NOMO-1 treated with DMSO at 0.1 percent for 48 hours (cell line): ENCODE measurements around the gene APC.
"Not testable (repeated sequence)": the region's sequence is repeated elsewhere in the genome, so short reads cannot be mapped to it uniquely, and the experiment has no call there.

Experiments
- DNase-seq: peaks from one replicate; lab custom pipeline; 2025; ENCODE audit not compliant: unreplicated experiment; lab: John Stamatoyannopoulos, UW

Gene APC

GRCh38 chr5:112713206-112713605, 24.5 kb upstream of the APC start:
- no peak for DNase-seq

GRCh38 chr5:112716895-112717294, 20.8 kb upstream of the APC start:
- DNase-seq, result not testable (repeated sequence)

GRCh38 chr5:112717506-112718082, 20.1 kb upstream of the APC start:
- no peak for DNase-seq

GRCh38 chr5:112718344-112718743, 19.3 kb upstream of the APC start:
- no peak for DNase-seq

GRCh38 chr5:112720576-112720975, 17.1 kb upstream of the APC start:
- no peak for DNase-seq

GRCh38 chr5:112724901-112725300, 12.8 kb upstream of the APC start:
- no peak for DNase-seq

- no peak for DNase-seq
Measured at GRCh38 chr5:112729630-112730029, 8.1 kb upstream of the APC start.

- no peak for DNase-seq
Measured at GRCh38 chr5:112732131-112732530, 5.6 kb upstream of the APC start.

- no peak for DNase-seq
Measured at GRCh38 chr5:112733586-112733985, 4.1 kb upstream of the APC start.

GRCh38 chr5:112734597-112734996, 3.1 kb upstream of the APC start:
- no peak for DNase-seq

GRCh38 chr5:112735702-112736101, 2.0 kb upstream of the APC start:
- DNase-seq, result no peak

GRCh38 chr5:112737070-112737462, 619 bp upstream of the APC start:
- peak; percentile 44 for DNase-seq

- no peak for DNase-seq
Measured at GRCh38 chr5:112738191-112738560, 491 bp downstream of the APC start.

- no peak for DNase-seq
Measured at GRCh38 chr5:112742424-112742823, 4.7 kb downstream of the APC start.

GRCh38 chr5:112743631-112744030, 5.9 kb downstream of the APC start:
- DNase-seq, result no peak

- DNase-seq, result no peak
Measured at GRCh38 chr5:112752335-112752734, 14.7 kb downstream of the APC start.

GRCh38 chr5:112755703-112756102, 18.0 kb downstream of the APC start:
- DNase-seq, result no peak

GRCh38 chr5:112757468-112758208, 20.0 kb downstream of the APC start:
- DNase-seq, result peak; percentile 65

GRCh38 chr5:112758676-112759075, 21.0 kb downstream of the APC start:
- DNase-seq, result no peak

GRCh38 chr5:112762113-112762810, 24.6 kb downstream of the APC start:
- DNase-seq, result no peak

GRCh38 chr5:112763165-112763564, 25.5 kb downstream of the APC start:
- DNase-seq, result no peak

GRCh38 chr5:112772124-112772523, 34.4 kb downstream of the APC start:
- DNase-seq, result no peak
